Muscle of arm (tissue), 12 donors: ENCODE data around the gene CSH1. TPM values are rescaled to one million over a fixed set of nuclear protein-coding genes. Genes with fewer than 3 reads are reported as not detected.
"Not testable (repeated sequence)": the region's sequence is repeated elsewhere in the genome, so short reads cannot be mapped to it uniquely, and the experiment has no call there.

ENCODE experiments used
- DNase-seq: peaks from one replicate; pipeline ENCODE4 v3.0.0-alpha.2; 2013
- polyA plus RNA-seq, 12 donors: library from polyadenylated mRNA; unstranded; fragments of 120-200 nt; gene quantifications; one replicate each; pipeline ENCODE4 v1.2.1, GENCODE V29; 2013; ENCODE audit not compliant: insufficient read length in 12 of 12

The CSH1 gene
- polyA plus RNA-seq, 12 donors = 0.58 to 19.1 (median 7.0) TPM; not detected in 2

GRCh38 chr17:63929860-63930766, 33.7 kb upstream of the CSH1 start:
- no peak for DNase-seq

- no peak for DNase-seq
Measured at GRCh38 chr17:63928966-63929695, 32.8 kb upstream of the CSH1 start.

- DNase-seq = no peak
Measured at GRCh38 chr17:63928172-63928666, 31.8 kb upstream of the CSH1 start.

- DNase-seq = no peak
Measured at GRCh38 chr17:63927464-63928171, 31.2 kb upstream of the CSH1 start.

GRCh38 chr17:63926164-63926563, 29.8 kb upstream of the CSH1 start:
- no peak for DNase-seq

GRCh38 chr17:63925615-63926014, 29.2 kb upstream of the CSH1 start:
- no peak for DNase-seq

- not testable (repeated sequence) for DNase-seq
Measured at GRCh38 chr17:63922402-63922801, 26.0 kb upstream of the CSH1 start.

- DNase-seq = not testable (repeated sequence)
Measured at GRCh38 chr17:63920779-63921178, 24.4 kb upstream of the CSH1 start.

GRCh38 chr17:63920050-63920449, 23.7 kb upstream of the CSH1 start:
- not testable (repeated sequence) for DNase-seq

- peak; percentile 57 for DNase-seq
Measured at GRCh38 chr17:63919311-63919723, 22.9 kb upstream of the CSH1 start.

- not testable (repeated sequence) for DNase-seq
Measured at GRCh38 chr17:63918789-63919305, 22.5 kb upstream of the CSH1 start, which contains the start of gene GH1. Gene GH1 (minus strand): TSS chr17:63918839. CDS start chr17:63918776, 63 bp downstream.

GRCh38 chr17:63918305-63918704, 21.9 kb upstream of the CSH1 start:
- no peak for DNase-seq

- DNase-seq = no peak
Measured at GRCh38 chr17:63917646-63918045, 21.3 kb upstream of the CSH1 start.

GRCh38 chr17:63917206-63917605, 20.8 kb upstream of the CSH1 start:
- not testable (repeated sequence) for DNase-seq

GRCh38 chr17:63916566-63917185, 20.3 kb upstream of the CSH1 start:
- DNase-seq = no peak

- not testable (repeated sequence) for DNase-seq
Measured at GRCh38 chr17:63915753-63916152, 19.4 kb upstream of the CSH1 start.

- DNase-seq = no peak
Measured at GRCh38 chr17:63914471-63914870, 18.1 kb upstream of the CSH1 start.

- DNase-seq = no peak
Measured at GRCh38 chr17:63911657-63912100, 15.3 kb upstream of the CSH1 start.

- DNase-seq = no peak
Measured at GRCh38 chr17:63911041-63911635, 14.8 kb upstream of the CSH1 start, which contains the start of gene CSHL1. Gene CSHL1 (minus strand): TSS chr17:63911258. CDS start chr17:63911196, 62 bp downstream.

GRCh38 chr17:63910096-63910495, 13.7 kb upstream of the CSH1 start:
- no peak for DNase-seq
